ENCODE results near the gene TMEM59L.

DNA sequence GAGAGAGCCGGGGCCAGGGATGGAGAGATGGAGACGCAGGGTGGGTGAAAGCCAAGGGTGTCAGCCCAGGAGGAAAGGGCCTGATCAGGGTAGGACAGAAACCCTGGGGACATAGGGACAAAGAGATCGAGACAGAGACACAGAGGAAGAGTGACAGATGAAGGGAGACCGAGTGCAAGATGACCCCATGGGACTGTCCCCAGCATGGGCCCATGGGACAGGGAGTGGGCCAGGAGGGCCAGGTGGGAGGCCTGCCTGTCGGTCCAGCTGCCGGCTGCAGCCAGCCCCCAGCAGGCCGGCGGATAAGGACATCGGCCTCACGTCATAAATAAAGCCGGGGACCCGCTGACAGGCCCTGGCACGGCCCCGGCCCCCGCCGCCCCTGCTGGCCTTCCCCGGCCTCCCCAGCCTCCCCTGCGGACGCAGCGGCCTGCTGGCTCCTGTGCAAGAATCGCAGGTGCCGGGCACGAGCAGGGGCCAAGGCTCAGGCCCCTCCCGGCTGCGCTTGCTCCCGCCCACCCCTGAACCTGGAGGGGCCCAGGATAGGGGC, 17.8 kb upstream of the TMEM59L start:
- TF ChIP-seq, protein P1, sequence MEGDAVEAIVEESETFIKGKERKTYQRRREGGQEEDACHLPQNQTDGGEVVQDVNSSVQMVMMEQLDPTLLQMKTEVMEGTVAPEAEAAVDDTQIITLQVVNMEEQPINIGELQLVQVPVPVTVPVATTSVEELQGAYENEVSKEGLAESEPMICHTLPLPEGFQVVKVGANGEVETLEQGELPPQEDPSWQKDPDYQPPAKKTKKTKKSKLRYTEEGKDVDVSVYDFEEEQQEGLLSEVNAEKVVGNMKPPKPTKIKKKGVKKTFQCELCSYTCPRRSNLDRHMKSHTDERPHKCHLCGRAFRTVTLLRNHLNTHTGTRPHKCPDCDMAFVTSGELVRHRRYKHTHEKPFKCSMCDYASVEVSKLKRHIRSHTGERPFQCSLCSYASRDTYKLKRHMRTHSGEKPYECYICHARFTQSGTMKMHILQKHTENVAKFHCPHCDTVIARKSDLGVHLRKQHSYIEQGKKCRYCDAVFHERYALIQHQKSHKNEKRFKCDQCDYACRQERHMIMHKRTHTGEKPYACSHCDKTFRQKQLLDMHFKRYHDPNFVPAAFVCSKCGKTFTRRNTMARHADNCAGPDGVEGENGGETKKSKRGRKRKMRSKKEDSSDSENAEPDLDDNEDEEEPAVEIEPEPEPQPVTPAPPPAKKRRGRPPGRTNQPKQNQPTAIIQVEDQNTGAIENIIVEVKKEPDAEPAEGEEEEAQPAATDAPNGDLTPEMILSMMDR (IDR thresholded peaks at IDR 0.05): no peak
- TF ChIP-seq EP300 (IDR thresholded peaks at IDR 0.05): no peak

All from tibial nerve (tissue), 4 donors.